ENCODE results near the gene FOXD1.

DNA sequence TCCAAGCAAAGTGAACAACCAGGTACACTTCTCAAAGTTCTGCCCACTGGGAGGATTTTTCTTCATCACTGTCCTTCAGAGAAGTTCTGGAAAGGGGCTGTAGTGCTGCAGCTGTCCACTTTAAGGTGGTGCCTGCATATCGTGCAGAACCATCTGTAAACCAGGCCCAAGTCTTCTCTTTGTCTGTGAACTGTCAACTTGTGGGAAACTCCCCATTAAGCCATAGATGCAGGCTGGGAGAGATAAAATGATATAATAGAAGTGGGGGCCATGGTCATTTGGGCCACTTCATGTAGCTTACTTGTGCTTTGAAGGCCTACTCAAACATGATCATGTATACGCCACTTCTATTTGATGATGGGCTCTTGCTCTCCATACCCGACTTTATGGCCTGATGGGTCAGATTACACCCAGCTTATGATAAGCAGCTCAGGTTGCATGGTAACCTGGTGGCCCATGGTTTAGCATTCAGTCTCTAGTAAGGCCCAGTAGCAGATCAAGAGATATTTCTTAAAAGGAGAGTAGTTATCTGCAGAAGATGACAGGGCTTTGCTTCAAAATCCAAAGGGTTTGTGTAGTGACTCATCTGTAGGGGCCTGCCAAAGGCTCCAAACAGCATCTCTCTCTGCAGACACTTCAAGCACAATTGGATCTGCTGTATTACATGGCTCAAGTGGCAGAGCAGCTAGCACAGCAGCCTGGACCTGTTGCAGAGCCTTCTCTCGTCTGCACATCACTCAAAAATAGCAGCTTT is 34.0 kb upstream of the FOXD1 start:
- no peak for TF ChIP-seq YY1 (IDR thresholded peaks at IDR 0.05; ENCODE audit: insufficient read depth, insufficient read length)
- TF ChIP-seq ZNF274 (IDR thresholded peaks at IDR 0.05; ENCODE audit: low read depth, low read length): no peak
- no peak for TF ChIP-seq SUZ12 (IDR thresholded peaks at IDR 0.05; ENCODE audit: extremely low read depth, insufficient read depth, insufficient read length)

Measured in NT2/D1 (cell line).